ENCODE data around the gene SPO11.

Gene SPO11

DNA sequence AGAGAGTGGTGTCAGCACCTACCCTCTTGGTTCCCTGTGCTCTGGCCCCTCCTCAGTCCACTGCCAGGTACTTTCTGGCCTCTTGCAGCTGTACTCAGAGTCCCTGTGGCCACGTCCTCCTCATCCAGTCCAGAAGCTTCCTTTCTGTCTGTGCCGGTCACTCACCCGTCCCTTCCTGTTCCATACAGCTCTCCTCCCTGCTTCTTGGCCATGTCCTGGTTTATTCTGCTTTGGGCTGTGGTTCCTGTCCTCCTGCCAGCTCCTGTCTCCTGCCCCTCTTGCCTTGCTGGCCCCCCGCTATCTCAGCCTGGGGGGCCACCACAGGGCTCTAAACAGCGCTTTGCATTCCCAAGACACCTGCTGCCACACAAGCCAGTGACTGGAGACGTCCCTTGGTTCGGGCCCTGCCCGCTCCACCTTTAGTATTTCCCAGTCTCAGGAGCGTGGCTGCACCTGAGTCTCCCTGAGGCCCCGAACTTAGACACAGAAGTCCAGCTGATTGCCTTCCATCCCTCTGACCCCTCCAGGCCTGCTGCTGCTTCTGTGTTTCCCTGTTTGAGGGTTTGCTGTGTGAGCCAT is 46.1 kb downstream of the SPO11 start:
- DNase-seq (ENCODE audit: low read depth): no peak

DNA sequence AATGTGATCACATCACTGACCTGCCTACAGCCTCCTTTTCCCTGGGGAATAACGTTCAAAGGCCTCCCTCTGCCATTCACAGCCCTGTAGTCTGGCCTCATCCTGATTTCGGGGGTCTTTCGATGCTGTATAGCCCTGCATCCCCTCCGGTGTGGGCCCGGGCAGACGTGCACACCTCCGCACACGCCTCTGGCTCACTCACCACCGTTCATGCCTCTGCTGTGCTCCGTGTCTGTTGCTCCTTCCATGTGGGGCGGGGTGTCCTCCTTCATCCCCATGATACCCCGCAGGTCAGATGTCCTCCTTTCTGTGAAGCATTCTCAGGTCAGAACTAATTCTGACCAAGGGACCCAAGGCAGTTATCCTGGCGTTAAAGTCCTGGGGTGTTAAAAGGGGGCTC is 47.7 kb downstream of the SPO11 start:
- DNase-seq (ENCODE audit: low read depth): no peak

DNA sequence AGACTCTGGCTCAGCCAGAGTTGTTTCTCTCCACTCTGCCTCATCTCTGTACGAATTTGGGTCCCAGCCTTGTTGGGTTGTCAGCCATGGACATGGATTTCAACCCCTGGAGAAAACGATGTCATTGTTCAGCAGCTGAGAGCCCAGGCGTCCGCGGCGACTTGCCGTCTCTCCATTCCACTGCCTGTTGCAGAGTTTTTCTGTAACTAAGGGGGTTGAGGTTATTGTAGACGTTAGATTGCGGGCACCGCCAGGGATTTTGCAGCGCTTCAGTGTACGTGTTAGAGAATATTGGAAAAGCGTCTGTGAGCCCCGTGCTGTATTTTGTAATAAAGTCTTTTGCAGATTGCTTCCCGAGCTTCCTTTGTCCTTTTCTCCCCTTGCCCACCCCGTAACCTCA is 48.5 kb downstream of the SPO11 start:
- DNase-seq (ENCODE audit: low read depth): no peak

DNA sequence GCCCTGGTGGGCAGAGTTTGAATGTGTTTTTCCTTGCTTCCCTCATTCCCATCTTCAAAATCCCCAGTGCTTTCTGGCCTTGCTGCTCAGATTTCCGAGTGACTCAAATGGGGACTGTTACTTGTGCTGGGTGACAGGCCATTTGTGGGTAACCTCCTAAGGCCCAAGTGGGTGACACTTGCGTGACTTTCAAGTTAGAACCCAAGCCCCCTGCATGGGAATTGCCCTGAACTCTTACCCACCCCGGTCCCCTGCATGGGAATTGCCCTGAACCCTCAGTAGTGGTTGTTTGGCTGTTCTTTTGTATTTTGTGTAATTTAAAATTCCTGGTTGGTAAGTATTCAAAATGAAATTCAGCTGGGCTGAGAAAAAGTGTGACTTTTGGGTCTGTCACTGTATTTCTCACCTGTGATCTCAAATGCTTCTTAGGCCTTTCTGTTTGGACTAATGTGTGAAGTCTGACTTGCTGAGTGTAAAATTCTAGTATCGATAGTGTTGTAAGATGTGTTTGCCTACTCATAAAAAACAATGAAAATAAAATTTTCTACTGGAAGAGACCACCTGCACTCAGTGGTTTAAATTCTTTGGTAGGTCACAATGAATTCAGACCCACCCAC is 49.2 kb downstream of the SPO11 start:
- DNase-seq (ENCODE audit: low read depth): no peak

DNA sequence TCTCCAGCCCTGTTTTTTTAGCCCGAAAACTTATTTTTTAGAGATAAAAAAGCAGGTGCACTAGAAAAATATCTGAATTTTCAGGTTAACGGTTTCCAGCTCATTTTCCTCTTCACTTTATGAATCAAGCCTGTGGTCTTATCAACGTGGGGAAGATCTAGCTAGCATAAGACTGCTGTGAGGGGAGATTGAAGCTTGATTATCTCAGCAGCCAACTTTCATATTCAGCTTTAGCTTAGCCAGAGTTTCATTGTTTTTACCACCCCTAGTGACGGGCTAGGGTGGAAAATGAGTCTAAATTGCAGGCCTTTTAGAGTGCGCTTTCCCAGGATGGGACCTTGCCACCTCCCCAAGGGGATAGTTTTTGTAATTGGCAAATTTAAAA is 49.7 kb downstream of the SPO11 start:
- no peak for DNase-seq (ENCODE audit: low read depth)

DNA sequence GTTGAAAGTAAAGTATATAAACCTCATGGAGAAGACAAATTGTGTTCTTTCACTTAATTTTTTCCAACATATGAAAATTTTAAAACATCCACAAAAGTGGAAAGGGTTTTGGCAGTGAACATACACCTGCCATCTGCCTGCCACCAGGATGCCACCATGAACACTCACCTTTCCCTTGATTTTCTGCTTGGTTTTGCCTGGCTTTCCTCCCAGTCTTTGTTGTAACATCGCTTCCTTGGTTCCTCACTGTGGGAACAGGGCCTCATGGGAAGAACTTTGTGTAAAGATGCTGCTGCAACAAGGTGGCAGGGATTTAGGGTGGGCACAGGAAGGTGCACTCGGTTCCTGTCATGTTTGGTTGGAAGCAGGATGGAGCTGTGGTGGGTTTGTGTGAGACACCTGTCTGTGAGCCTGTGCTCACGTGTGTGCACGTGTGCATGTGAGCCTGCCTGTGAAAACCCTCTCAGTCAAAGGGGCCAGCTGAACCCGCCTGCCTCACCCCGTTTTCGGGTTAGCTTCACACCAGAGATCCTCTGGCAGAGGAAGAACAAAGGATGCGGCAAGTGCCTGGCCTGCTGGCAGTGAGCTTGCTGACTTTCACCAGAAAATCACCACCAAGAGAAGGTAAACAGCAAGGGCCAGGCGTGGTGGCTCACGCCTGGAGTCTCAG is 50.6 kb downstream of the SPO11 start:
- no peak for DNase-seq (ENCODE audit: low read depth)

DNA sequence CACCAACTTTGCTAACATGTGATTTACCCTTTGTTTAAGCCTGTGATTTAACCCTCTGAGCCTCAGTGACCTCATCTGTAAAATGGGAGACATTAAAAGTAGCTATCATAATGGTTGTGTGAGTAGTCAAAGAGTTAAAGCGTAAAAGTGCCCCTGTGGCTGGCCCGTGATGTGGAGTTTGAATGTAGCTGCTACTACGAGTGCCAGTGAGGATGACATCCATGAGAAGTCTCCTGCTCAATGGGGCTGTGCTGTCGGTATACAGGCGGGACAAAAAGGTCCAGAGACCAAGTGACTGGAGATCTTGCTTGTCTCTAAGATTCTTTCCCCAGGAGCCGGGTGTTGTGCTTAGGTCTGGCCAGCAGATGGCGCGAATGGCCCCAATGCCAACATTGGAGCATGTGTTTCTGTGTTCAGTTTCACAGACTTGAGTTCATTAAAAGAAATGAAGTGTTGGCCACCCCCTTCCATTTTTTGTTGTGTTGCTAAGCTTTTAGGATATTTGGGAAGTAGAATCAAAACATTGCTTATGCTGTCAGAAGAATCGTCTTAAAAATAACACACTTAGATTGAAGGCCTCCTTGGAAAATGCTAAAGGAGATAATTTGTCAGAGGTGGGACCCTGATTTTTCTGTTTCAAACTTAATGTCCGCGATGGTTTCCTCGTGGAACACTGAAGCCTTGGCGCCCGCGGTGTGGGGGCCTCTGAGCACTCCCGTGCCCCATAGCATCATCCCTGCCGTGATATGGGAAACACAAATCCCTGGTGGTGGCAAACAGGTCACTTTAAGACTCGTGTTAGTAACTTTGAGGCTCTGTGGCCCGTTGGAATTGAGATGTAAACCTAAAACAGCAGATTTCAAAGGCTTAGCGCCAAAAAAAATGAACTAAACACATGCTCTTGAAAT is 52.2 kb downstream of the SPO11 start:
- DNase-seq (ENCODE audit: low read depth): peak; percentile 84

DNA sequence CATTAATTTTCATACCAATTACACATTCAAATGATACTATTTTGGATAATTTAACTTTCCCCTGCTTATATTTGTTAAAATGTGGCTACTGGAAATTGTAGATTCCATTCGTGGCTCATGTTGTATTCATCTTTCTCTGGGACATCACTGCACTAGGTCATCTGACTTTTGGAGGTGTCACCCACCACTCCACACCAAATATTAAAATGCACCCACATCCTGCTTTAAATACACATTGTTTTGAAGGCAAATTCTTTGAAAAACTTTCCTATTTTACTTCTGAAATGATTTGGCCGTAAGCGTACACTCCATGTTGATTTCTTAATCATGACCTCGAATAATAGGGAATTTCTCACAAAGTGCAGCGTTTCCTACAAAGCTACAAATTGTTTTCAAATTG is 52.9 kb downstream of the SPO11 start:
- no peak for DNase-seq (ENCODE audit: low read depth)

DNA sequence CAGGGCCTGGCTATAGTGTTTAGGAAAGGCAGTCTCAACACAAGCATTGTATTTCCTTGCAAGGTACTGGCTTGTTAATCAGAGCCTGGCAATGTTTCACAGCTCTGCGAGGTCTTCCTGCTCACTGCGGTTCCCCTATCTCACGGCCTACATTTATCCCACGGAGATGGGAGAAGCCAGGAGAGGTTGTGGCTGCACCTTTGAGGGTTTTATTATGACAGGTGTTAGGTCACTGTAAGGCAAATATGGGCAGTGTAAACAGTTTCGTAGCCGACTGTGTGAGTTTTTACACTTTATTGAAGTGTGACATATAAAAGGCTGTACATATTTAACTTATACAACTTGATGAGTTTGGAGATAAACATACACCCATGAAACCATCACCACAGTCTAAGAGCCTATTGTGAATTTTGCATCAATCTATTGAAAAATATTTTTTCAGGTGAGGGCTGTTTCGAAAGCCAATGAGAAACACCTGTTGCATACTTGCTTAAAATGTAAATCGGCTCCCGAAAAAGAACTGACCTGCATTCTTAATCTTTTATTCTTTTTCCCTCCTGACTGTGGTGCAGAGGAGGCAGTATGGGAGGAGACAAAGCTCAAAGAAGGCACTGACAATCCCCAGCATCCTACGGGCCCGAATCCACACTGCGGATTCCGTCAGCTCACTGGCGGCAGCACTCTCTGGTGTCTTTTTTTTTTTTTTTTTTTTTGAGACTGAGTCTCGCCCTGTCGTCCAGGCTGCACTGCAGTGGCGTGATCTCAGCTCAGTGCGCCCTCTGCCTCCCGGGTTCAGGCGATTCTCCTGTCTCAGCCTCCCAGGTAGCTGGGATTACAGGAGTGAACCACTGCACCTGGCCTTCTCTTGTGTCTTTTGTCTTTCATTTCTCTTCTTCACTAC is 54.1 kb downstream of the SPO11 start:
- DNase-seq (ENCODE audit: low read depth): no peak

DNA sequence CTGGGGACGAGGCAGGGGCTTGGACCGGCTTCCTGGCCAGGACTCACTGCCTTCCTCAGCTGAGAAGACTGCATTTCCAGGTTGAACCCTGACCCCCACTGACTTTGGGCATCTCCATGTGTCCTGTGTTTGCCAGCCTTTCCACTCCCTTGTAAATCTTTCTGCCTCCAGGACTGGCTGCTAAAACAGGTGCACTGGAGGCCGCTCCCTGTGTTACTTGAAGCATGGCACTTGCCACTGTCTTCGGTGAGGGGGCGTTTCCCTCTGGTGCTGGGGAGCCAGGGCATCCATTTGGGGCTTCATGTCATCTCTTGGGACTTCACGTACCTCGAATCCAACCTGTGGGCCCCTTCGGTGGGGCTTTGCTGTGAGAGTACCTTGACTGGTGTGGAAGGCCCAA is 54.9 kb downstream of the SPO11 start:
- no peak for DNase-seq (ENCODE audit: low read depth)

DNA sequence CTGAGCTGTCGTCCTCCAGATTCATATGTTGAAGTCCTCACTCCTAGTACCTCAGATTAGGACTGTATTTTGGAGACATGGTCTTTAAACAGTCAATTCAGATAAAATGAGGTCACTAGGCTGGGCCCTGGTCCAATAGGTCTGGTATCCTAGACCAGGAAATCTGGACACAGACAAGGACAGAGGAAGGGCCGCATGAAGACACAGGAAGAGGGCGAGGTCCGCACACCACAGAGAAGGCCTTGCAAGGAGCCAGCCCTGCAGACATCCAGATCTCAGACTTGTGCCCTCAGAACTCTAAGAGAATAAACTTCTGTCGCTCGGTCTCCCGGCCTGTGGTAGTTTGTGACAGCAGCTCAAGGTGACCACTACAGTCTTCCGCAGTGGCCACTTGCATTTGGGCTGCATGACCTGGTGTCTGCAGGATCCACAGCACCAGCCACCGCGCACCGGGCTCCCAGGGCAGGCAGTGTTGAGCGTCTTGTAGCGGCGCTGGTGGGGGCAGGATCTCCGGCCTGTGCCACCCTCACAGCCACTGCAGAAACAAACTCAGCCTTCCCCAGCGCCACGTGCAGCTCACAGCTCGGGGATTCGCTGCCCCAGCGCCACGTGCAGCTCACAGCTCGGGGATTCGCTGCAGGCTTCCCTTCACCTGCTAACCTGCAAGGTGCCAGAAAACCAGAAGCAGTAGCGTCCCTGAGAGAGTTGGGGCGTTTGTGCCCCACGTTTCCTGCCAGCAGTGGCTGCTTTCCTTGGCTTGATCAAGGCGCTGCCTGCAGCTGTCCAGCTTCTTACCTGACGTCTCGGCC is 55.6 kb downstream of the SPO11 start:
- DNase-seq (ENCODE audit: low read depth): no peak

DNA sequence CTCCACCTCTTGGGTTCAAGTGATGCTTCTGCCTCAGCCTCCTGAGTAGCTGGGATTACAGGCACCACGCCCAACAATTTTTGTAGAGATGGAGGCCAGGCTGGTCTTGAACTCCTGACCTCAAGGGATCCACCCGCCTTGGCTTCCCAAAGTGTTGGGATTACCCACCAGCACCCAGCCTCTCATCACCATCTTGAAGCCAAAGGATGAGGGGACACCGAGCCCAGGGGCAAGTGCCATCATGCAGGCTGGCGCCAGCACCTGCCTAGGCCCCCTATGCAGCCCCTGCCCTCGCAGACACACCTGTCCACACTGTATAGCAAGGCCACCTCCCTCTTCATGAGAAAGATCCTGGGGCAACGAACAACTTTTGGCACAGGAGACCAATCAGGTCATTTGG is 56.3 kb downstream of the SPO11 start:
- DNase-seq (ENCODE audit: low read depth): no peak

DNA sequence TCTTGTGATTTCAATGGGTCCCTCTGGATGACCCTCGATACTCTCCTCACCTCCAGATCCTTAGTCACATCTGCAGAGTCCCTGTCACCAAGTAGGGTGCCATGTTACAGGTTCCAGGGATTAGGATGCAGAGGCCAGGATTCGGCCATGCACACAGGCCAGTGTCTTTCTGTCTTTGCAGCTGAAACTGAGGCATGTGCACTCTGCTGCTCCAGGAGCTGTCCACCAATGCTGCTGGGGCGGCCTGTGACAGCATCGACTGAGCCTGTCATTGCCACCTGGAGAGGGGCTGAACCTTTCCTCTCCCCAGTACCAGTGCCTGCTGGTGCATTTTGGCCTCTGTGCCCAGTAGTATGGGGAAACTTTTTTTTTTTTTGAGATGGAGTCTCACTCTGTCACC is 57.2 kb downstream of the SPO11 start:
- no peak for DNase-seq (ENCODE audit: low read depth)

DNA sequence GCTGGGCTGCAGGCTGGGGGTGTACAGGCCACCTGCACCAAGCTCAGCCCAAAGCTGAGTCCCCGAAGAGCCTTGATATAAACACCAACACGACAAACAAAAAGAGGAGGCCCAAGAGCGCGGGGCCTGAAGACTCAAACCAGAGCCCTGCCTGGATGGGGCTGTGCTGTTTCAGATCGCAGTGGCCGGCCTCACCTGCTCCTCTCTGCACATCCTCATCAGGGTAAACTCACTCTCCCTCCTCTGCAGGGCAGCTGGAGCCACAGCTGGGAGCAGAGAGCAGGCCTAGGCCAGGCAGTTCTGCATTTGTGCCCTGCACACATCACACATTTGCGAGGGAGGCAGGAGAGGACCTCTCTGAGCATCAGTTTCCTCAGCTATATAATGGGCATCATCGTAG is 57.9 kb downstream of the SPO11 start:
- DNase-seq (ENCODE audit: low read depth): no peak

DNA sequence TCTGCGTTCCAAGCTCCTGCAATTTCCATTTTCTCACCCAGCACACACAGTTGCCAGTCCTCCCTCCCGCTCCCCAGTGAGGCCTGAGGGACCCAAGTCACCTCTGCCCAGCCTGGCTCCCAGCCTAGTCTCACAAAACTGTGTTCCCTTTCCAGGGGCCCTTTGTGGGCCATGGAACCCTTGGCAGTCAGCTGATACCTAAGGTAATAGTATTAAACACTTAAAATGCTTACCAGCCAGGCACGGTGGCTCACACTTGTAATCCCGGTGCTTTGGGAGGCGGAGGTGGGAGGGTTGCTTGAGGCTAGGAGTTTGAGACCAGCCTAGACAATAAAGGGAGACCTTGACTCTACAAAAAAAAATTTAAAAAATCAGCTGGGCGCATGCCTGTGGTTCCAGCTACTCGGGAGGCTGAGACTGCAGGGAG is 58.4 kb downstream of the SPO11 start:
- no peak for DNase-seq (ENCODE audit: low read depth)

DNA sequence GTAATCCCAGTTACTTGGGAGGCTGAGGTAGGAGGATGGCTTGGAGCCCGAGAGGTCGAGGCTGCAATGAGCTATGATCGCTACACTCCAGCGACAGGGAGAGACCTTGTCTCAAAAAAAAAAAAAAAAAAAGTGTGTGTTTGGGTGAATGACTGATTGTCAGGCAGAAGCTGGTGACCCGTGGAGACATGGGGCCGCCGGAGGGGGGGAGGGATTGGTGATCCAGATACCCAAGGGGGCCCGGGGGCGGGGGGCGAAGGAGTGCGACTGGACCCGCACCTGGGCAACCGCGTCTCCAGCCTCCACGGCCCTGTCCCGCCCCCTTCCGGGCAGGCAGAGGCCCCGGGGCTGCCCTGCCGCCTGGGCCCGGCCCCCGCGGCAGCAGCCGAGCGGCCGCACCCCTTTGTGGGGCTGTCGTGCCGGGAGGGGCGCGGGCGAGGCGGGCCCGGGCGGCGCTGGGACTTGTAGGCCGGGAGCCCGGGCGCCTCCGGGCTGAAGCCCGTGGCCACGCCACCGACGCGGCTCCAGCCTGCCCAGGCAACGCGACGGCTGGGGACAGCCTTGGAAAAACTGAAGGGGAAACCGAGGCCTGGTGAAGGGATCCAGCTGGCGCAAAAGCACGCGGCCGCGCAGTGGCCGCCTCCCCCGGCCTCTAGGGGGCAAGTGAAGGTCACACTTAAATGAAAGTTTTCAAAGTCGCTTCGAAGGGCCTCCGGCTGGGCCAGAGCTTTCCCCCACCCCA is 59.5 kb downstream of the SPO11 start:
- DNase-seq (ENCODE audit: low read depth): peak; percentile 51

DNA sequence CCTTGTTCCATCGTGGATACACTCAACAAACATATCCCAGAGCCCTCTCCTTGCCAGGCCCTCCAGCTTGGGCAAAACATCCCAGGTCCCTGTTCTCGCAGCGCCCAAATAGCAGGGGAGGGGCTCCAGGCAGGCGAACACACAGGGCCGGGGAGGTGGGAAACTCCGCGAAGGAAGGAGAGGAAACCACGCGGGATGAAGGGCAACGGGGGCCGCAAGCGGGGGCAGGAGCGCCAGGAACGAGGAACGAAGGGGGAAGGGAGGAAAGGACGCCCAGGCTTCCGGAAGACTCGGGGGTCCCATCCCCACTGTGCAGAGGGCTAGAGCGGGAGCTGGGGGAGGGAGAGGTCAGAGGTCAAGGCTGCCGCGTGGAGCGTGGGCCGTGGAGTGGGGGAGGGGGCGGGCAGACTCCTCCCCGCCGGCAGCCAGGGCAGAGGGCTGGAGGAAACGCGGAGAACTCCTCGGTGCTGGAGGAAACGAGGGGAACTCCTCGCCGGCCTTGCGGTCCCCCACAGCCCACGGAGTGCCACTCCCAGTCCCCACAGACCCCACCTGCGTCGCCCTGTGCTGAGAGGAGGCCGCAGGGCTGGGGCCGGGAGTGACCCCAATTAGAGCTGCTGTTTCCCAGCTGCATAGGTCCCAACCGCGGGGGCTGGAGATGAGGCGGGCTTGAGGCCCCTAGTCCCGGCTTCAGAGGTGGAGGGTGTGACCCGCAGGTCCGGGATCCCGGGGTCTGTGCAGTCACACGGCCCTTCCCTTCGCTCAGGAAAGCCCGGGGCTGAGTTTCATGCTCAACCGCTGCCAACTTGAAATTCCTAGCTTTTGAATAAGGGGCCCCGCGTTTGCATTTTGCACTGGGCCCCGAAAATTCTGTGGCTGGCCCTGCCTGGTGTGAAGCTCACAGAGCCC is 60.3 kb downstream of the SPO11 start:
- DNase-seq (ENCODE audit: low read depth): no peak

DNA sequence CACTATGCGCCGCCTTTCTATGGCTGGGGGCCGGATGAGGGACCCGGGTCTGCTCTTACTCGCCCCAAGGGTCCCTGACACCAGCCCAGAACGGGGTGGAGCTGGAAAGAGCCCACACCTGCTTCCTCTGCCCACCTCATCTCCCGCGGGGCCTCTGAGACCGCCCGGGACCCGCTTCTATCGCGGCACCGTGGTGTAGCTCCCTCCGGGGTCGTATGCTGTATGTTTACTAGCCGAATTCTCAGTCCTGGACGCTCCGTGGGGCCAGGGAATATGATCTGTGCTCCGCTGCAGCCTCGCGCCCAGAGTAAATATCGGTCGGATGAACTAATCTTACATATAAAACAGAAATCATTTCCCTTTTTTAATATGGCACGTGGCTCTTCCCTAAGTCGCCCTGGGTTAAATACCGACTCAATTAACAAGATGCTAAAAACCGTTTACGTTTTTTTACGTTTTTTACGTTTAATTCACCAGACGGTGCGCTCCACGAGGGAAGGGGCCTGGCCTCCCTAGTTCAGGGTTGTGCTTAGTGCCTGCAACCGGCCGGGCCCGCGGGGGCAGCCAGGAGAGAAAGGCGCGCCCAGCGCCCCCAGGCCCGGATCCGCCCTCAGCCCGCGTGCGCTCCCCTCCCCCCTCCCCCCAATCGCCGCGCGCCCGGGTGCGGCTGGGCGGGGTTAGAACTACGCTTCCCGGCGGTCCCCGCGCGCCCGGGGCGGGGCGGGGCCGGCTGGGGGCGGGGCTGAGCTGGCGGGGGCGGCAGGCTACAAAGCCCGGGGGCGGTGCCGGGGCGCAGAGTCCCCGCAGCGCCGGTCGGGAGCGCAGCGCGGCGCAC is 61.2 kb downstream of the SPO11 start, which contains the start of gene RBM38:
Gene RBM38, plus strand, starts transcription at position 793 of the 835 bp plus-strand sequence. CDS start 186 bp downstream, outside the sequence.
- DNase-seq (ENCODE audit: low read depth): peak; percentile 72
